Natural killer cell (primary cell): ENCODE measurements around the gene AKAP1. TPM values are rescaled to one million over a fixed set of nuclear protein-coding genes. Genes with fewer than 3 reads are reported as not detected.

ENCODE experiments used
- ATAC-seq, 3 donors: fragments of 150-1000 bp in 2 of 3; fragments of 200-7000 bp in 1 of 3; cut with Tn5 transposase; 1 replicate in 1 of 3; 2 replicates in 2 of 3; pipeline ENCODE4 v1.10.0; 2021; ENCODE audit warnings: mild to moderate bottlenecking in 2 of 3, moderate library complexity in 2 of 3
- DNase-seq, 2 donors: peaks; one replicate each; pipeline versions ENCODE4 v3.0.0 to v3.0.0-alpha.2; 2013 to 2021; ENCODE audit warnings: mixed read lengths in 1 of 2
- H3K27ac ChIP-seq: one replicate; pipeline ENCODE4 v1.5.1; 2013; ENCODE audit warnings: mild to moderate bottlenecking, low read length
- H3K27me3 ChIP-seq: one replicate; pipeline ENCODE4 v1.6.1; 2013; ENCODE audit warnings: low read length; ENCODE audit not compliant: control insufficient read depth, insufficient read depth
- H3K36me3 ChIP-seq: one replicate; pipeline ENCODE4 v1.6.1; 2013; ENCODE audit warnings: low read length; ENCODE audit not compliant: control insufficient read depth, insufficient read depth
- H3K4me1 ChIP-seq: one replicate; pipeline ENCODE4 v1.6.1; 2013; ENCODE audit warnings: low read length; ENCODE audit not compliant: control insufficient read depth, insufficient read depth
- H3K4me3 ChIP-seq: one replicate; pipeline ENCODE4 v1.5.1; 2013; ENCODE audit warnings: low read length
- H3K9me3 ChIP-seq: one replicate; pipeline ENCODE4 v1.6.1; 2013; ENCODE audit warnings: low read length; ENCODE audit not compliant: control insufficient read depth, insufficient read depth
- H3K27ac Mint-ChIP-seq, 2 donors: one replicate each; pipeline ENCODE4 v1.8.0; 2022; ENCODE audit warnings: mild to moderate bottlenecking in 2 of 2, mixed read lengths in 2 of 2, moderate library complexity in 1 of 2
- H3K27me3 Mint-ChIP-seq, 2 donors: one replicate each; pipeline ENCODE4 v1.8.0; 2022; ENCODE audit warnings: low read depth in 2 of 2, mixed read lengths in 2 of 2
- H3K36me3 Mint-ChIP-seq: one replicate; pipeline ENCODE4 v1.8.0; 2022; ENCODE audit warnings: mixed read lengths
- H3K4me1 Mint-ChIP-seq, 2 donors: one replicate each; pipeline ENCODE4 v1.8.0; 2022; ENCODE audit warnings: mixed read lengths in 2 of 2
- H3K4me3 Mint-ChIP-seq: one replicate; pipeline ENCODE4 v1.8.0; 2022; ENCODE audit warnings: mild to moderate bottlenecking, moderate library complexity, mixed read lengths
- H3K9me3 Mint-ChIP-seq, 2 donors: one replicate each; pipeline ENCODE4 v1.8.0; 2022; ENCODE audit warnings: mixed read lengths in 2 of 2
- CTCF ChIP-seq: fragments of 200-600 bp; IDR thresholded peaks from one replicate; pipeline ENCODE4 v1.8.0; 2022; ENCODE audit warnings: antibody characterized with exemption
- WGBS: methylation state at CpG from one replicate; pipeline ENCODE4 v1.1.7; 2013; ENCODE audit warnings: missing lambda C conversion rate; ENCODE audit not compliant: insufficient coverage; 5-methylcytosine and 5-hydroxymethylcytosine counted together
- intact Hi-C: fragments of 100-400 bp; cut with micrococcal nuclease; formaldehyde crosslinking; loops from one replicate; pipeline ENCODE4 v1.14.2; 2022
- total RNA-seq, 4 donors: library from RNA; stranded (reverse); fragments of 120-200 nt in 1 of 4; gene quantifications; one replicate each; pipeline versions ENCODE4 v1.2.3 to v1.2.4, GENCODE V29; 2013 to 2022

The AKAP1 gene
- total RNA-seq, 3 donors from 2014 or later (not counting 1 experiment from before 2014, with no cell fraction given) = 9.8 to 15.8 (median 11.4) TPM

GRCh38 chr17:57075193-57075592 is 9.9 kb upstream of the AKAP1 start:
- intact Hi-C loops = no loop called here
- DNase-seq (no peak), ATAC-seq (no peak)
- WGBS = 92% methylated on average over 3 of the region's 3 CpGs
- no peaks in the 10 kb centered on the region for H3K36me3 ChIP-seq
- H3K27ac ChIP-seq = no peak overlapping the region
- no peaks in the 10 kb centered on the region for H3K4me1 Mint-ChIP-seq
- no peaks in the 10 kb centered on the region for H3K4me1 ChIP-seq
- no peaks in the 10 kb centered on the region for H3K9me3 Mint-ChIP-seq
- H3K27ac Mint-ChIP-seq = no peak overlapping the region
- H3K27me3 Mint-ChIP-seq = peaks cover 4 to 15% of the 10 kb centered on the region in 2 donors
- H3K9me3 ChIP-seq = no peaks in the 10 kb centered on the region
- TF ChIP-seq CTCF = no peak
- no peaks in the 10 kb centered on the region for H3K36me3 Mint-ChIP-seq
- H3K4me3 ChIP-seq = no peak overlapping the region
- H3K4me3 Mint-ChIP-seq = no peak overlapping the region
- no peaks in the 10 kb centered on the region for H3K27me3 ChIP-seq

GRCh38 chr17:57075785-57076184 is 9.3 kb upstream of the AKAP1 start:
- Mint-ChIP-seq H3K36me3 (no peaks in the 10 kb centered on the region), H3K4me3 (no peak overlapping the region), H3K27ac (no peak overlapping the region), H3K27me3 (peaks cover 4 to 14% of the 10 kb centered on the region in 2 donors), H3K9me3 (no peaks in the 10 kb centered on the region), H3K4me1 (no peaks in the 10 kb centered on the region)
- Histone ChIP-seq H3K4me1 (no peaks in the 10 kb centered on the region), H3K9me3 (no peaks in the 10 kb centered on the region), H3K4me3 (no peak overlapping the region), H3K36me3 (no peaks in the 10 kb centered on the region), H3K27ac (no peak overlapping the region), H3K27me3 (no peaks in the 10 kb centered on the region)
- no peak for DNase-seq
- WGBS = 100% methylated on average over 3 of the region's 3 CpGs
- ATAC-seq = no peak
- intact Hi-C loops = no loop called here
- no peak for TF ChIP-seq CTCF

GRCh38 chr17:57077000-57077399 is 8.0 kb upstream of the AKAP1 start:
- Mint-ChIP-seq H3K36me3 (no peaks in the 10 kb centered on the region), H3K4me1 (no peaks in the 10 kb centered on the region), H3K9me3 (no peaks in the 10 kb centered on the region), H3K27me3 (peaks cover 4 to 14% of the 10 kb centered on the region in 2 donors), H3K27ac (no peak overlapping the region), H3K4me3 (no peak overlapping the region)
- no peaks in the 10 kb centered on the region for H3K36me3 ChIP-seq
- intact Hi-C loops = no loop called here
- H3K27ac ChIP-seq = no peak overlapping the region
- 87% methylated on average over 2 of the region's 2 CpGs for WGBS
- no peak for ATAC-seq
- H3K9me3 ChIP-seq = no peaks in the 10 kb centered on the region
- TF ChIP-seq CTCF = no peak
- no peak for DNase-seq
- H3K4me3 ChIP-seq = no peak overlapping the region
- no peaks in the 10 kb centered on the region for H3K27me3 ChIP-seq
- H3K4me1 ChIP-seq = no peaks in the 10 kb centered on the region

- Mint-ChIP-seq H3K27ac (no peak overlapping the region), H3K27me3 (peaks cover 4 to 14% of the 10 kb centered on the region in 2 donors), H3K9me3 (no peaks in the 10 kb centered on the region), H3K36me3 (no peaks in the 10 kb centered on the region), H3K4me1 (peaks cover 0 to 5% of the 10 kb centered on the region in 2 donors), H3K4me3 (no peak overlapping the region)
- Histone ChIP-seq H3K36me3 (no peaks in the 10 kb centered on the region), H3K4me3 (no peak overlapping the region), H3K4me1 (no peaks in the 10 kb centered on the region), H3K27ac (no peak overlapping the region), H3K27me3 (no peaks in the 10 kb centered on the region), H3K9me3 (no peaks in the 10 kb centered on the region)
- DNase-seq = no peak
- 98% methylated on average over 8 of the region's 9 CpGs for WGBS
- intact Hi-C loops = no loop called here
- TF ChIP-seq CTCF = no peak
- no peak for ATAC-seq
Observed at GRCh38 chr17:57078274-57078673, 6.8 kb upstream of the AKAP1 start.
